MG63 (cell line): ENCODE results near the gene EPS8L1. TPM values are rescaled to one million over a fixed set of nuclear protein-coding genes. Genes with fewer than 3 reads are reported as not detected.

Source experiments
- DNase-seq: peaks from one replicate; pipeline ENCODE4 v3.0.0-alpha.2; 2020
- H3K27me3 ChIP-seq: fragments of 250-450 bp; sonication (Bioruptor Pico); 2 replicates; pipeline ENCODE4 v1.5.1; 2020; ENCODE audit warnings: mild to moderate bottlenecking, moderate library complexity
- H3K36me3 ChIP-seq: fragments of 250-450 bp; sonication (Bioruptor Pico); 2 replicates; pipeline ENCODE4 v1.5.1; 2020; ENCODE audit warnings: mild to moderate bottlenecking, moderate library complexity
- H3K4me3 ChIP-seq: fragments of 250-450 bp; sonication (Bioruptor Pico); 2 replicates; pipeline ENCODE4 v1.5.1; 2020; ENCODE audit warnings: mild to moderate bottlenecking, moderate library complexity
- H3K9me3 ChIP-seq: fragments of 250-450 bp; sonication (Bioruptor Pico); 2 replicates; pipeline ENCODE4 v1.5.1; 2020; ENCODE audit warnings: mild to moderate bottlenecking, moderate library complexity
- total RNA-seq: library from RNA; depleted of rRNA; stranded (reverse); fragments of >200 nt; shearing (Covaris generic); gene quantifications from 2 replicates; pipeline ENCODE4 v1.2.3, GENCODE V29; 2014; ENCODE audit warnings: low replicate concordance

Gene EPS8L1
- total RNA-seq, 1 experiment from 2014 or later = 1.1 TPM

DNA sequence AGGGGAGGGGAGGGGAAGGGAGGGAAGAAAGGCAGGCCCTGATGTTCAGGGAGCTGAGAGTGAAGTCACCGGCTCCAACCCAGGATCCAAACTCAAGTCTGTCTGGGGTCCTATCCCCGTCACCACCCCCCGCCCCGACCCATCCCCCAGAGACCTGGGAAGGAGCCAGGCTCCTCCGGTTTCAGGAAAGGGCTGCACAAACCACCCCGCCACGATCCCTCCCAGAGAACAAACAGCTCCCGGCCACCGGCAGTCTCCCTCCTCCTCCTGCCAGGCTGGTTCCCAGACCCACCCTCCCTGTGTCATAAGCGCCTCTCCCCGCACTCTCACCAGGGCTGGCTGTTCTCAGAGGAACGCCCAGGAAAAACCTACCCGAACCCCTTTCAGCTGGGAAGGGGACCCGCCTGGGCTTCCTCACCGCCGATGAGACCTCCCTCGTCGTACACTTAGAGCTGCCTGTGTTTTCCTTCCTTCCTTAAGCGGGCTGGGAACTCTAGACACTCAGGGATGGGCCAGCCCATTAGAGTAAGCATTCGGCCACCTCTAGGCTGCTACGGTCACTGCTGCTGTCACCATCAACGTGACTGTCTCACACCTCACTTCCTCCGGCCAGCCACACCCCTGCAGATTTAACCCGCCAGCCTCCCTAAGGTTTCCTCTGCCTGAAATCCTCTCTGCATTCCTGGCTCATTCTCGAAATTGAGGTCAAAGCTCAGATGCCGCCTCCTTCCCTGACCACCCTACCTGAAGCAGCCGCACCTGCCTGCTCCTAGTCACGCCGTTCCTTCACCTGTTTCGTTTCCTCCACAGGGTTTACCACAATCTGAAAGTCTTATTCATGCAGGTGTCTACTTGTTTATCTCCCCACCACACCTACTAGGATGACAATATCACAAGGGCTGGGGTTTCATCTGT, 6.5 kb upstream of the EPS8L1 start:
- DNase-seq = no peak
- Histone ChIP-seq H3K4me3 (no peak overlapping the region), H3K36me3 (no peaks in the 10 kb centered on the region), H3K27me3 (peaks cover 28% of the 10 kb centered on the region), H3K9me3 (0 out of 2 replicates have a peak, but pooled peaks cover 2% of the 10 kb centered on the region)

GRCh38 chr19:55069865-55070197, 5.8 kb upstream of the EPS8L1 start:
- Histone ChIP-seq H3K4me3 (no peak overlapping the region), H3K36me3 (no peaks in the 10 kb centered on the region), H3K9me3 (0 out of 2 replicates have a peak, but pooled peaks cover 2% of the 10 kb centered on the region), H3K27me3 (peaks cover 27% of the 10 kb centered on the region)
- DNase-seq = no peak

GRCh38 chr19:55070466-55071128, 5.1 kb upstream of the EPS8L1 start:
- DNase-seq = no peak
- Histone ChIP-seq H3K27me3 (peaks cover 24% of the 10 kb centered on the region), H3K9me3 (0 out of 2 replicates have a peak, but pooled peaks cover 2% of the 10 kb centered on the region)

GRCh38 chr19:55071129-55071502, 4.6 kb upstream of the EPS8L1 start:
- DNase-seq = peak; percentile 88
- no peak overlapping the region for H3K4me3 ChIP-seq
- no peaks in the 10 kb centered on the region for H3K36me3 ChIP-seq
- 0 out of 2 replicates have a peak, but pooled peaks cover 2% of the 10 kb centered on the region for H3K9me3 ChIP-seq
- peaks cover 24% of the 10 kb centered on the region for H3K27me3 ChIP-seq

More at GRCh38 chr19:55070466-55071128, 5.1 kb upstream of the EPS8L1 start:
- Histone ChIP-seq H3K36me3 (no peaks in the 10 kb centered on the region), H3K4me3 (no peak overlapping the region)

DNA sequence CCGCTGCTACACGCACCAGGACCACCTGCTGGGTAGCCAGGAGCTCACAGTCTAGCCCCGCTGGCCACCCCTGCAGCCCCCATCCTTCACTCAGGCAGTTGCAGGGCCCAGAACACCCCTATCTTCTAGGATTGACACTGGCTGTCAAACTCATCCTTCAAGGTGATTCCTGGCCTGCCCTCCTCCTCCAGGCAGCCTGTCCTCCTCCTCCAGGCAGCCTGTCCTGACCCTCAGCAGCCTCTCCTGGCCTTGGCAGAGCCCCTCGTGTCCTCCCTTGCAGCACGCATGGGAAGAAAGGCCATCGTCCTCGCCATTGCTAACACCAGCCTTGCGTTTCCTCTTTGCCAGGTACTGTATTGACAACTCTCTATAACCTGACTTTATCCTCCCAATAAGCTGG, 3.8 kb upstream of the EPS8L1 start:
- peaks cover 19% of the 10 kb centered on the region for H3K27me3 ChIP-seq
- no peak for DNase-seq

GRCh38 chr19:55076321-55076720, 652 bp downstream of the EPS8L1 start:
- H3K27me3 ChIP-seq = peaks cover 18% of the 10 kb centered on the region
- H3K9me3 ChIP-seq = 0 out of 2 replicates have a peak, but pooled peaks cover 2% of the 10 kb centered on the region
- H3K36me3 ChIP-seq = no peaks in the 10 kb centered on the region
- no peak for DNase-seq
- H3K4me3 ChIP-seq = no peak overlapping the region

More for the DNA sequence above, 3.8 kb upstream of the EPS8L1 start:
- H3K36me3 ChIP-seq = no peaks in the 10 kb centered on the region
- 0 out of 2 replicates have a peak, but pooled peaks cover 2% of the 10 kb centered on the region for H3K9me3 ChIP-seq
- H3K4me3 ChIP-seq = no peak overlapping the region

- no peak for DNase-seq
- no peak overlapping the region for H3K4me3 ChIP-seq
Measured at GRCh38 chr19:55077106-55077505, 1.4 kb downstream of the EPS8L1 start.

DNA sequence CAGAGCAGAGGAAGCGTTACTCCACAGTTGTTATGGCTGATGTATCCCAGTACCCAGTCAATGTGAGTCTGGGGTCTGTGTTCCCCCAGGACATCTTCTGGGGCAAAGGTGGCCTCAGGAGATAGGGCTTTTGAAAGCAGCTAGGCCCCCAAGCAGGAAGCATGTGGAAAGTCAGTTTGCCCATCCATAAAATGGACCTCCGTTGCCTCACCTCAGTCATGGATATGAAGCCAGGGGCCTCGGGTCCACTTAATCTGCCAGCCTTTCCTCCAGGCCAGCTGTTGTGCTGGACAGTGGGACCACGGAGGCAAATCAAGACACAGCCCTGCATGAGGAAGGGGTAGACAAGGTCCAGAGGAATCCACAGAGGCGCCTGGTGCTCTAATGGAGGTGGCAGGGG, 3.3 kb downstream of the EPS8L1 start:
- Histone ChIP-seq H3K36me3 (no peaks in the 10 kb centered on the region), H3K27me3 (peaks cover 29% of the 10 kb centered on the region), H3K4me3 (no peak overlapping the region), H3K9me3 (no peaks in the 10 kb centered on the region)
- no peak for DNase-seq

More at GRCh38 chr19:55077106-55077505, 1.4 kb downstream of the EPS8L1 start:
- peaks cover 25% of the 10 kb centered on the region for H3K27me3 ChIP-seq
- H3K9me3 ChIP-seq = 0 out of 2 replicates have a peak, but pooled peaks cover 2% of the 10 kb centered on the region
- no peaks in the 10 kb centered on the region for H3K36me3 ChIP-seq

DNA sequence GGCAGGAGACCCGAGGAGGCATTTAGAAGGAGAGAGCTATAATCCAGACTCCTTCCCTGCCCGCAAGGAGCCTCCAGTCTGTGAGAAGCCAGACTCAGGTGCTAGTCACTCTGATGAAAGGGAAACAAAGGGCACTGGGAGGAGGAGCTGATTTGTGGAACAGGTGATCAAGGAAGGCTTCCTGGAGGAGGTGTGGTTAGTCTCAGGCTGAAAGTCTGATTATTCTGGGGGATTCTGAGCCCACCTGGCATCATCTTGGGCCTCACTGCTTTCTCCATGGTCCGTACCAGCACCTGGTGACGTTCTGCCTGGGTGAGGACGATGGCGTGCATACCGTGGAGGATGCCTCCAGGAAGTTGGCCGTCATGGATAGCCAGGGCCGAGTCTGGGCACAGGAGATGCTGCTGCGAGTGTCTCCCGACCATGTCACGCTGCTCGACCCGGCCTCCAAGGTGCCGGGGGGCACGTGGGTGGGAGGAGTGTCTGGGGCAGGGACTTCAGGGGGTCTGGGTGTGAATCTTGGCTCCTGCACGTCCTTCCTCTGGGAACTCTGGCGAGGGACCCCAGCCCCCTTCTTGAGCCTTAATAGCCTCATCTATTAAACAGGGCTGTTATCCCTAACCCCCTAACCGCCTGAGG, 3.9 kb downstream of the EPS8L1 start:
- Histone ChIP-seq H3K36me3 (no peaks in the 10 kb centered on the region), H3K27me3 (peaks cover 29% of the 10 kb centered on the region), H3K9me3 (no peaks in the 10 kb centered on the region), H3K4me3 (peak overlapping the region; percentile 23)
- DNase-seq = no peak

- Histone ChIP-seq H3K36me3 (no peaks in the 10 kb centered on the region), H3K9me3 (no peaks in the 10 kb centered on the region), H3K4me3 (peak overlapping the region; percentile 23), H3K27me3 (peaks cover 29% of the 10 kb centered on the region)
- DNase-seq = peak; percentile 73
Measured at GRCh38 chr19:55080121-55080967, 4.7 kb downstream of the EPS8L1 start.

DNA sequence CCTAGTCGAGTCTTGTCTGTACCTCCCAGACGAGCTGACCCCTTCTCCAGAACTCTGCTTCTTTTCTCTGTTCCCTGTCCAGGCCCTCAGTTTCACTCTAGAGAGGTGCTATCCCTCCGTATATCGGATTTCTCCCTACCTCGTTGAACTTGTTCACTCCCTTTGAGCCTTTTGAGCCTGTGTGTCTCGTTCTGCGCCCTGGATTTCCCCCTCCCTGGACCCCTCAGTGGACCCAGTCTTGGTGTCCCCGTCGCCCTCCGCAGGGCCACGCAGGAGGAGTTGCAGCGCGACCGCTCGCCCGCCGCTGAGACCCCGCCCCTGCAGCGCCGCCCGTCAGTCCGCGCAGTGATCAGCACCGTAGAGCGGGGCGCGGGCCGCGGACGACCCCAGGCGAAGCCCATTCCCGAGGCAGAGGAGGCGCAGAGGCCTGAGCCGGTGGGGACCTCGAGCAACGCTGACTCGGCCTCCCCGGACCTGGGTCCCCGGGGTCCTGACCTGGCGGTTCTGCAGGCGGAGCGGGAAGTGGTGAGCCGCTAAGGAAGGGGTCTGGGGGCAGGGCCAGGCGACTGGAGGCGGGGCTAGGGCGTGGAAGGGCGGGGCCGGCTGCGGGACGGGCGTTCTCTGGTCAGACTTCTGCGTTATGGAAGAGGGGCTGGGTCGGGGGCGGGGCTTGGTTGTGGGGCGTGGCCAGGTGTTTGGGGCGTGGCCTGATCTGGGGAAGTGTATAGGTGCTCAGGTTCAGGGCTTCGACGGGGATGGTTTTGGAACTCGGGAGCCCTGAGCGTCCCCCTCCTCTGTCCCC, 5.5 kb downstream of the EPS8L1 start:
- peak; percentile 74 for DNase-seq
- H3K4me3 ChIP-seq = peak overlapping the region; percentile 27
- H3K9me3 ChIP-seq = no peaks in the 10 kb centered on the region
- no peaks in the 10 kb centered on the region for H3K36me3 ChIP-seq
- H3K27me3 ChIP-seq = peaks cover 29% of the 10 kb centered on the region

DNA sequence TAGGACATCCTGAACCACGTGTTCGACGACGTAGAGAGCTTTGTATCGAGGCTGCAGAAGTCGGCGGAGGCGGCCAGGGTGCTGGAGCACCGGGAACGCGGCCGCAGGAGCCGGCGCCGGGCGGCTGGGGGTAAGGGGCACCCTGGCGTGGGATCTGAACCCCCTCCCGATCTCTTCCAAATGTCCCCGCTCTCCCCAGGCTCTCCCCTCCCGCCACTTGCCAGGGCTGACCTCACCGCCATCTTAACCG, 6.0 kb downstream of the EPS8L1 start:
- DNase-seq = no peak
- Histone ChIP-seq H3K9me3 (no peaks in the 10 kb centered on the region), H3K36me3 (no peaks in the 10 kb centered on the region), H3K4me3 (peak overlapping the region; percentile 27), H3K27me3 (peaks cover 29% of the 10 kb centered on the region)

DNA sequence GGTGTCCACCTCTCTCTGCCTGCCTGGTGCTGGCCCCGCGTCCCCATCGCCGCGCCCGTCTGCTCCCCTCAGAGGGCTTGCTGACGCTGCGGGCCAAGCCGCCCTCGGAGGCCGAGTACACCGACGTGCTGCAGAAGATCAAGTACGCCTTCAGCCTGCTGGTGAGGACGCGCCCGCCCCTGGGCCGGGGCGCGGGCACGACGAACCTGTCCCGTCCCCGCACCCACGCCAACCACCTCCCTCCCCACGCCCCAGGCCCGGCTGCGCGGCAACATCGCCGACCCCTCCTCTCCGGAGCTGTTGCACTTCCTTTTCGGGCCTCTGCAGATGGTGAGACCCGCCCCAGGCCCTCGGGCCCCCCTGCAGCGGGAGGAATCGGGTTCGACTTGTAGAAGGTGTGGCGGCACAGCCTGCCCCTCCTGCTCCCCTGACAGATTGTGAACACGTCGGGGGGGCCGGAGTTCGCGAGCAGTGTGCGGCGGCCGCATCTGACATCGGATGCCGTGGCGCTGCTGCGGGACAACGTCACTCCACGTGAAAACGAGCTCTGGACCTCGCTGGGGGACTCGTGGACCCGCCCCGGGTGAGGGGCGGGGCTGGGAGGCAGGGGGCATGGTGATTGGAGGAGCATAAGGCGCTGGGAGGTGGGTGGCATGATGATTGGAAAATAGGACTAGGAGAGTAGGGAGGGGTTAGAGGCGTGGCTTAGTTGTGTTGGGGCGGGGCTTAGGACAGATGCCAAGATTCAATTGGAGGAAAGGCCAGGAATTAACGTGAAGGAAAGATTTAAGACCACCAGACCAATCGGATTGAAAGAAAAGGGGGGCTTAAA, 6.6 kb downstream of the EPS8L1 start:
- Histone ChIP-seq H3K27me3 (peaks cover 29% of the 10 kb centered on the region), H3K36me3 (peaks cover 5% of the 10 kb centered on the region; the same call in 1 of the 2 replicates), H3K9me3 (no peaks in the 10 kb centered on the region), H3K4me3 (peak overlapping the region; percentile 27)
- DNase-seq = peak; percentile 56

- Histone ChIP-seq H3K4me3 (no peak overlapping the region), H3K27me3 (peaks cover 29% of the 10 kb centered on the region), H3K36me3 (peaks cover 10% of the 10 kb centered on the region; the same call in 1 of the 2 replicates), H3K9me3 (no peaks in the 10 kb centered on the region)
- DNase-seq = no peak
Measured at GRCh38 chr19:55083004-55083850, 7.6 kb downstream of the EPS8L1 start.
